Measurements from ENCODE around the gene BAD.
"Not testable (repeated sequence)": the region's sequence is repeated elsewhere in the genome, so short reads cannot be mapped to it uniquely, and the experiment has no call there.

The BAD gene

GRCh38 chr11:64284048-64284961 lies at the start of gene BAD:
Gene BAD, minus strand, starts transcription at chr11:64284665. Its CDS starts 297 bp downstream, at chr11:64284368.
- DNase-seq: peak; percentile 61

- DNase-seq: no peak
Observed at GRCh38 chr11:64333556-64333955, 49.1 kb upstream of the BAD start.

- no peak for DNase-seq
Observed at GRCh38 chr11:64331569-64332371, 47.3 kb upstream of the BAD start.

- no peak for DNase-seq
Observed at GRCh38 chr11:64330888-64331287, 46.4 kb upstream of the BAD start.

DNA sequence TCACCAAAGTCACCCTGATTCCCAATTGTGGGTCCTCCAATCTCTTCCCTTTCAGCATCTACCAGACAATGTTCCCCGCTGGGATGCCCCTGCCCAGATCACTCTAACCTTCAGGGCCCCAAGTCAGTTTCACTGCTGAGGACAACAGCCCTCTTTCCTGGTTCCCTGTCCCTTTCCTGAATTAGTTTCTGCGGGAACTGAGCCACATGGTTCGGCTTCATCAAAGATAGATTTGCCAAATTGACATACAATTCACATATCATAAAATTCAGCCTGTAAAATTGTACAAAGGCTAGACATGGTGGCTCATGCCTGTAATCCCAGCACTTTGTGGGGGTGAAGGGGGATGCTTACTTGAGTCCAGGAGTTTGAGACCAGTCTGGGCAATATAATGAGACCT lies 43.5 kb upstream of the BAD start:
- DNase-seq: no peak

DNA sequence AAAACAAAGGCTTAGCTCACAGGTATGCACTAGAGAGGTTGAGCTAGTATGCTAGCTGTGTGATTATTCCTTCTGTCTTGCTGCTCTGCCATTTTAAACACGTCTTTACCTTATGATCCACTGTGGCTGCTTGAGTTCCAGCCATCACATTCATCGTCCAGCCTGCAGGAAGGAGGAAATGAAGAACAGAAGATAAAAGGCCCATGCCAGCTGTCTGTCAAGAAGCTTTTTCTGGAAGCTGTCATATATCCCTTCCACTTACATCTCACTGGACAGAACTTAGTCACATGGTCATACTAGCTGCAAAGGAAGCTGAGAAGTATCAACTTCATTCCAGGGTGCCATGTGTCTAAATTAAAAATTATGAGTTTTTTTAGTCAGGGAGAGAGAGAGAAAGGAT lies 42.9 kb upstream of the BAD start:
- no peak for DNase-seq

DNA sequence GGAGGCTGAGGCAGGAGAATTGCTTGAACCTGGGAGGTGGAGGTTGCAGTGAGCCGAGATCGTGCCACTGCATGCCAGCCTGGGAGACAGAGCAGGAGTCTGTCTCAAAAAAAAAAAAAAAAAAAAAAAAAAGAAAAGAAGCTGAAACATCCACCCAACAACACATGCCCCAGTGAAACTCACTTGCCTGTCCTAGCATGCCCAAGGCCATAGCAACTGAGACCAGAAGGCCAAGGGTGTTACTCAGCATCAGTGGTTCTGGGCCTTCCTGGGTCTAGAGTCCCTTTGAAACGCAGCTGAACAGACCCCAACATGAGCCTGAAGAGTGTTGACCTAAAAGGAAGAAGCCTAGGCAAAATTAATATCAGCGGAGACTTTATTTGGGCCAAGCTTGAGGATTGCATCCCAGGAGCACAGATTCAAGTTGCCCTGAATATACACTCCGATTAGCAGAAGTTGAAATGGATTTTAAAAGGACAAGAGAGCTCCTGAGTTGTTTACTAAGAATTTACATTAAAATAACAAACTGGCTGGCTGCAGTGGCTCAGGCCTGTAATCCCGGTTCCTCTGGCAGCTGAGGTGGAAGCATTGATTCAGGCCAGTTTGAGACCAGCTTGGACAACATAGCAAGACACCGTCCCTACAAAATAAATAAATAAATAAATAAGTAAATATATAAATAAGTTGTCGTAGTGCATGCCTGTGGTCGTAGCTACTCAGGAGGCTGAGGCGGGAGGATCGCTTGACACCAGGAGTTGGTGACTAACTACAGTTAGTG lies 40.4 kb upstream of the BAD start:
- DNase-seq: no peak

GRCh38 chr11:64323984-64324383 lies 39.5 kb upstream of the BAD start:
- not testable (repeated sequence) for DNase-seq

GRCh38 chr11:64323373-64323772 lies 38.9 kb upstream of the BAD start:
- no peak for DNase-seq

- no peak for DNase-seq
Observed at GRCh38 chr11:64322925-64323260, 38.4 kb upstream of the BAD start.

DNA sequence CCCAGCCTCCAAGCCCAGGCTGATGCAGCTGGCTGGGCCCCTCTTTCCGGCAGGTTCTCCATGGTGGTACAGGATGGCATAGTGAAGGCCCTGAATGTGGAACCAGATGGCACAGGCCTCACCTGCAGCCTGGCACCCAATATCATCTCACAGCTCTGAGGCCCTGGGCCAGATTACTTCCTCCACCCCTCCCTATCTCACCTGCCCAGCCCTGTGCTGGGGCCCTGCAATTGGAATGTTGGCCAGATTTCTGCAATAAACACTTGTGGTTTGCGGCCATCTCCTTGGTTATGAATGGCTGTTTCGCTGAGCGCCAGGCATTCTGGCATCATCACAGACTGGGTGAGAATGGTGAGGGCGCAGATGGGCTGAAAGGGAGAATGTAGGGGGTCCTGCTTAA lies 37.1 kb upstream of the BAD start:
- DNase-seq: no peak

DNA sequence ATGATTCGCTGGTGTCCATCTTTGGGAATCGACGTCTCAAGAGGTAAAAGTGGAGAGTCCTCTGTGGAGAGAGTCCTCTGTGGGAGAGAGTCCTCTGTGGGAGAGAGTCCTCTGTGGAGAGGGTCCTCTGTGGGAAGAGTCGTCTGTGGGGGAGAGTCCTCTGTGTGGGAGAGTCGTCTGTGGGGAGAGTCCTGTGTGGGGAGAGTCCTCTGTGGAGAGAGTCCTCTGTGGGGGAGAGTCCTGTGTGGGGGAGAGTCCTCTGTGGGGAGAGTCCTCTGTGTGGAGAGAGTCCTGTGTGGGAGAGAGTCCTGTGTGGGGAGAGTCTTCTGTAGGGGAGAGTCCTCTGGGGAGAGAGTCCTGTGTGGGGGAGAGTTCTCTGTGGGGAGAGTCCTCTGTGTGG lies 36.6 kb upstream of the BAD start:
- DNase-seq: no peak

DNA sequence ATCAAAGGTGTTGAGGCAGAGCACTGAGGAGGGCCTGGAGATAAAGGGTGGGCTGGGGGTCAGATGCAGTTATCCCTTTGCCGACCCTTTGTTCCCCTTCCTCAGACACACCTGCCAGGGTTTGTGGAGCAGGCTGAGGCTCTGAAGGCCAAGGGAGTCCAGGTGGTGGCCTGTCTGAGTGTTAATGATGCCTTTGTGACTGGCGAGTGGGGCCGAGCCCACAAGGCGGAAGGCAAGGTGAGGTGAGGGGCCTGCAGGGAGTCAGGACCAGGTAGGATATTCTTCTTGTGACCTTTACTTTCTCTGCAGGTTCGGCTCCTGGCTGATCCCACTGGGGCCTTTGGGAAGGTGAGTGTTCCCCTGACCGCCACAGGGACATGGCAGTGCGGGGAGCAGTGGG lies 36.1 kb upstream of the BAD start:
- DNase-seq: no peak

- DNase-seq: no peak
Observed at GRCh38 chr11:64318766-64319761, 34.6 kb upstream of the BAD start.

DNA sequence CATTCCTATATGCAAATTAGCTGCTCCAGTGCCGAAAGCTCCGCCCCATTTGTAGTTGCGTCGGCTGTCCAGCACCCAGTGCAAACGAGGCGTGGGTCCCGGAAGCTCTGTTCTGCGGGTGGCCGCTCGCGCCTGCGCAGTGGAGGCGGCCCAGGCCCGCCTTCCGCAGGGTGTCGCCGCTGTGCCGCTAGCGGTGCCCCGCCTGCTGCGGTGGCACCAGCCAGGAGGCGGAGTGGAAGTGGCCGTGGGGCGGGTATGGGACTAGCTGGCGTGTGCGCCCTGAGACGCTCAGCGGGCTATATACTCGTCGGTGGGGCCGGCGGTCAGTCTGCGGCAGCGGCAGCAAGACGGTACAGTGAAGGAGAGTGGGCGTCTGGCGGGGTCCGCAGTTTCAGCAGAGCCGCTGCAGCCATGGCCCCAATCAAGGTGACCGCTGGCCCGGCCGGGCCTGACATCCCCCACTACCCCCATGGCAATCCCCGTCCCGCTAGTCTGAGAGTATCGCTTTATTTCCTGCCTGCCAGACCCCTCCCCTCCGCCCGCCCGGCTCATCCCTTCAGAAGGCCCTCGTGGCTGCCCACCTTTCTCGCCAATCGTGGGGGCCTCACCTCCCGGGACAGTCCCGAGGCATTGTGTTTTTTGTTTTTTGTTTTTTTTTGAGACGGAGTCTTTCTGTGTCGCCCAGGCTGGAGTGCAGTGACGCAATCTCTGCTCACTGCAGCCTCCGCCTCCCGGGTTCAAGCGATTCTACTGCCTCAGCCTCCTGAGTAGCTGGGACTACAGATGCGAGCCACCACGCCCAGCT lies 33.7 kb upstream of the BAD start, which contains the start of gene PRDX5:
Gene PRDX5, plus strand, starts transcription at position 161 of the 805 bp plus-strand sequence. Its CDS starts 95 bp downstream, at position 256.
- peak; percentile 70 for DNase-seq

GRCh38 chr11:64317325-64317960 lies 33.0 kb upstream of the BAD start, which contains the start of gene TRMT112:
Gene TRMT112, minus strand, starts transcription at chr11:64317559. Its CDS starts 33 bp downstream, at chr11:64317526.
- DNase-seq: peak; percentile 78

DNA sequence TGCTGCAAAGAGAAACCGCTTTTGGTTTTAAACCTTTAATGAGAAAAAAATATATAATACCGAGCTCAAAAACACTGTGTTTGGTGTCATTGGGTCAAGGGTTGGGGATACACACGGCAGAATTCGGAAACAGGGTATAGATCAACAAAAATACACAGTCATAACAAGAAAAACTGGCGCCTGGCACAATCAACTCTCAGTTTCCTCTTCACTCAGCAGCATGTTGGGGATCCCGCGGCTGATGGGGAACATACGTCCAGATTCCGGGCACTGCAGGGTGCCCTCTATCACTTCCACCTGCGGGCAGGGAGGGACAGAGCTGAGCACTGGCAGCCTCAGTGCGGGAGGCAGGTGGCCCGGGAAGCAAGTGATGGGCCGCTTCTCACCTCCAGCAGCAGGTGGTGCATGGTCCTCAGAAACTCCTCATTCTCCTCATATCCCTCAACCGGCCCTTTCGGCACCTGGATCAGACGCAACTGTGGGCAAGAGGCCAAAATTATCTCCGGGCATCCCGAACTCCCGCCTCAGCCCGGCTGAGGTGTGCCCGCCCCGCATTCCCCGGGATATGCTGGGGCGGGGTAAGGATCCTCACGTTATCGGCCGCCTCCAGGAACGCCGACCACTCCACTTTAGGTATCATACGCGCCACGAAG lies 32.3 kb upstream of the BAD start:
- DNase-seq: no peak

DNA sequence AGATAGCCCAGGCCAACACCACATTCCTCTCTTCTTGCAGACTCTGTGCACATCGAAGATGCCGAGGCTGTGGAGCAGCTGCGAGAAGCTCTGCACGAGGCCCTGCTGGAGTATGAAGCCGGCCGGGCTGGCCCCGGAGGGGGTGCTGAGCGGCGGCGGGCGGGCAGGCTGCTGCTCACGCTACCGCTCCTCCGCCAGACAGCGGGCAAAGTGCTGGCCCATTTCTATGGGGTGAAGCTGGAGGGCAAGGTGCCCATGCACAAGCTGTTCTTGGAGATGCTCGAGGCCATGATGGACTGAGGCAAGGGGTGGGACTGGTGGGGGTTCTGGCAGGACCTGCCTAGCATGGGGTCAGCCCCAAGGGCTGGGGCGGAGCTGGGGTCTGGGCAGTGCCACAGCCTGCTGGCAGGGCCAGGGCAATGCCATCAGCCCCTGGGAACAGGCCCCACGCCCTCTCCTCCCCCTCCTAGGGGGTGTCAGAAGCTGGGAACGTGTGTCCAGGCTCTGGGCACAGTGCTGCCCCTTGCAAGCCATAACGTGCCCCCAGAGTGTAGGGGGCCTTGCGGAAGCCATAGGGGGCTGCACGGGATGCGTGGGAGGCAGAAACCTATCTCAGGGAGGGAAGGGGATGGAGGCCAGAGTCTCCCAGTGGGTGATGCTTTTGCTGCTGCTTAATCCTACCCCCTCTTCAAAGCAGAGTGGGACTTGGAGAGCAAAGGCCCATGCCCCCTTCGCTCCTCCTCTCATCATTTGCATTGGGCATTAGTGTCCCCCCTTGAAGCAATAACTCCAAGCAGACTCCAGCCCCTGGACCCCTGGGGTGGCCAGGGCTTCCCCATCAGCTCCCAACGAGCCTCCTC lies 31.4 kb upstream of the BAD start:
- not testable (repeated sequence) for DNase-seq

Data from NCI-H2081 treated with DMSO at 0.1 percent for 48 hours (cell line).